GM19193 (cell line): ENCODE measurements around the gene LGR6.

ENCODE experiments used
- POLR2A ChIP-seq: IDR thresholded peaks from 4 replicates; pipeline ENCODE4 v1.6.1; 2011; ENCODE audit not compliant: insufficient read depth, insufficient read length; ENCODE audit errors: extremely low read depth

Gene LGR6

DNA sequence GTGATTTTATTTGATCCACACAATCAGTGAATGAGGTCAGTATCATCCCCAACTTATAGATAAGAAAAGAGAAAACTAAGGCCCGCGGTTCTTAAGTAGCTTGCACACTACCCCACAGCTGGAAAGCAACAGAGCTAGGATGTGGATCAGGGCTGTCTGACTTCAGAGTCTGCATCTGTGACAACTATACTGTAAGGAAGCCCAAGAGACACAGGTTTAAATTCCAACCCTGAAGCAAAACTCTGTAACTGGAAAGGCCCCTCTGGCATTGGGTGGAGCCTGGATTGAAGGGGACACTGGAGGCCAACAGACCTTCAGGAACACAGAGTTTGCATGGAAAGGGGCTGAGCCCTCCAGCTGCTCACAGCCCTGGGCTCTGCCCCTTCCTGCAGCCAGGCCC lies 40.2 kb downstream of the LGR6 start:
- TF ChIP-seq POLR2A: no peak

DNA sequence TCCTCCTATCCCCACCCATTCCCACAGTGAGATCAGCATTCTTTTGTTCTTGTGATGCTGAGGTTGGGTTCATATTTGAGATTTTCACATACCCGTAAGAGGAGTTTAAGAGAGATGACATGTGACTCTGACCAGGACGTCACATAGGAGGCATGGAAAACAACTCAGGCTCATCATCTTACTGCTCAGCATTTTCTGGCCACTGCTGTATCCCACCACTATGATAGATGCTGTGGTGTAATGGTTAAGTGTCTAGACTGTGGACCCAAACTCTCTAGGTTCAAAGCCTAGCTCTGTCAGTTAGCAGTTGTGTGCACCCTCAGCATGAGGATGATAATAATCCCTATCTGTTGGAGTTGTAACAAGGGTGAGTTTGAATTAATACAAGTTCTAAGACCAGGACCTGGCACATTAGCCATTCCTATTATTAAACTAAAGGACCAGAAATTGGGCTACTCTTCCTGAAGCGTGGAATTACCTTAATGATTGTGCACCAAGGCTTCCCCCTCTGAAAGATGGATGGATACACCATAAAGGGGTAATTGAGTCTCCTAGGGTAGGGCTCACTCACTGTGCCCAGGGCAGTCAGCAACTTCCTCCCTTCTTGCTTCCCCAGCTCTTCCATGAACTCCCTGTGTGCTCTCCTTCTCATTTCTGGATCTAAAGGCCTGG lies 40.9 kb downstream of the LGR6 start:
- TF ChIP-seq POLR2A: no peak

DNA sequence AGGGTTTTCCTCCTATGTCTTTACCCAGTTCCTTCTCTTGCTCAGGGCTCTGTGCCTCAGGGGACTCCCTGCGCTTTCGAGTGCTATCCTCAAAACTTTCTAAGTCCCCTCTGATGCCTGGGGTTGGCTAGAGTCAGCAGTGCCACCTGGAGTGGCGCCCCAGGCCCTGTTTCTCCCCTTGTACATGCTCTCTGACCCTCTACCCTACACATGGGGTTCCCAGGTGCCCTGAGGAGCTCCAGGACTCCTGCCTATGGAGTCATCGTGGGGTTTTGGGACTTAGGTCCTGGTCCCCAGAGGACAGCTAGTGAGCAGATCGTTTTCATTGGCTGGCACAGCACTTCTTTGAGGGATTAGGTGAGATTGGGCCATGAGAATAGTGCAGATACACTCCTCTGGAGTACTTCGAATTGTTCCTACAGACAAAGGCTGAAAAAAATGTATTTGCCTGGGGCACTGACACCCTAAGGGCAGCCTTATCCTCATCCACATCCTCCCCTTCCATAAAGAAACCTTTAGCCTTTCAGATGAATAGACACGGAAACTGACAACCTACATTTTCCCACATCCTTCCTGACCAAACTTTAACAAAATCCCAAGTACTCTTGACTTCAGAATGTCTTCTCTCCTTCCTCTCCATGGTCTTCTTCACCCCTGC lies 41.5 kb downstream of the LGR6 start:
- TF ChIP-seq POLR2A: no peak

DNA sequence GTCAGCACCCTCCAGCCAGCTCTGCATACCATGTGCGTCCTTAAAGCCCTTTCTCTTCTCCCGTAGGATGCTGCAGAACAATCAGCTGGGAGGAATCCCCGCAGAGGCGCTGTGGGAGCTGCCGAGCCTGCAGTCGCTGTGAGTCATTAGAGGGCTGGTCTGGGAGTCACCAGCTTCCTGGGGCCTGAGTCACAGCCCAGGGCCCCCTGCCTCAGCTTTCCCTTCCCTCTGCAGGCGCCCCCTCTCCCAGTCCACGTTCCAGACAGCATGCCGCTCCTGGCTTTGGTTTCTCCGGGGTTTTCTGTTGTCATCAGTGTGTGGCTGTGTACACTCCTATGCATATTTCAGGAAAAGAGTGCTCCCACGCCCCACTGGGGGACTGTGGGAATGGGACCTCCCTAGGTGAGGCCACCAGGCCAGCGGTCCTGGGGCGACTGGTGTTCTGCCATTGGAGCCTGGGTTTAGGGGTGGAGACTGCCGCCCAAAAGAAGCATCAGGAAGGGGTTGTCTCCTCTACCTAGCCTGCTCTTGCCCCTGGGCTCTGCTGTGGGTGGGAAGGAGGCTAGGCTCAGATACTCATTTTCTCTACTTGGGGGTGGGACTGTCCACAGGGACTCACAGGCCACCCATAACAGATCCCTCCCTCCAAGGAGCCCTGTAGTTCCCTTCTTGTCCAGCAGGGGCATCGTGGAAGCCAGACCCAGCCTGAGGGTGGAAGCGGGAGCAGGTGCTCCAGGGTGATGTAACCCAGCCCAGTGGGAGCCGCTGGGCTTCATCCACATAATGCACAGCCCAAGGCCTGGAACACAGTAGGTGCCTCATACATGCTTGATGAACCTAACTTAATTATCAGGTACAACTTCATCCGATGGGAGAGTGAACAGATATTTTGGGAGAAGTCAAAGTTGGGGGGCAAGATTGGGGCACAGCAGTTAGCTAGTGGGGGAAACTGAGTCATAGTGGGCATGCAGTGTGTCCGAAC lies 42.5 kb downstream of the LGR6 start:
- TF ChIP-seq POLR2A: no peak

DNA sequence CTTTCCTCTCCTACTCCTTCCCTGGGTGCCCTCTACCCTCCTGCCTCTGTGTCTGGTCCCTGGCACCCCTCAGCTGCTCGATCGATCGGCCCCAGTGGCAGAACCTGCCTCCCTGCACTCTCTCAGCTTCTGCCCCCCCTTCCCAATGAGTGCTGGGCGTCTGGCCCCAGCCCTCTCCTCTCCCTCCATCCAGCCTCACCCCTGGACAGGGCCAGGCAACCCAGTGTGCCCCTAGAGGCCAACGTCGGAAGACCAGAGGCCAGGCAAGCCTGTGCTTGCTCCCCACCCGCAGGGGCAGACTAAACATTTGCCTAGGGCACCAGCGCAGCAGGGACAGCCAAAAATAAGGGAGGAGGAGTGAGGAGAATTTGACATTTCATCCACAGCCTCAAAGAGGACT lies 43.5 kb downstream of the LGR6 start:
- no peak for TF ChIP-seq POLR2A

DNA sequence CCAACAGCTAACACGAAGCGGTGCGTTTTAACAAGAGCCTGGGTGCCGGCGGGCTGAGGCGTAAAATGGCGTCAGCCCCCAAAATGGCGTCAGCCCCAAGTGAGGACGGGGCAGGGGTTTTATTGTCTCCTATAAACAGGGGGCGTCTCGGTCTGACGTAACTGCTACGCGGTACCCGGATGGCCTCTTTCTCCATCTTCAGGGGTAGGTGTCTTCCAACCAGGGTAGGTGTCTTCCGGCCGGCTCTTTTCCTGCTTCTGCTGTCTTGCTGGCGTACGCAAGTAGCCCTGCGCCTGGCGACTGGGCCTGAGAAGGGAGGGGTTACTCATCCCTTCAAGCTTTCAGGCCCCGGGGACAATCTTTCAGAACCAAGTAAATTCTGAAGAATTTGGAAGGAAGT lies 45.3 kb downstream of the LGR6 start:
- no peak for TF ChIP-seq POLR2A

DNA sequence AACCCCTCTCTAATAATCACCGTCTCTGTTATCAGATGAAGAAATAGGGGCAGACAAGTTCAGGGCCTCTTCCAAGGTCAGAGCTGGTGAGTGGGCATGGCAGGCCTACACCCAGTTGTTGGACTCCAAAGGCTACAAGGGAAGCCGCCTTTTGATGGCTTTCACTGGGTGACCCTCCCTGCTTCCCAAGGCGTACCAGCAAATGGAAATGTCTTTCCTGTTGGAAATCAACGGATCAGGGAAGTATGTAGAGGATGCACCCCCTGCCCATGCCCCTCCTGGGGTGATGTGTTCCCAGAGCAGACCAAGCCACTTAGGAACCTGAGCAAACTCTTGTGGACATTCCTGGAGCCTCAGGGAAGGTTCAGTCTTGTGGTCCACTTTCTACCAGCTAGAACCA lies 47.4 kb downstream of the LGR6 start:
- no peak for TF ChIP-seq POLR2A

DNA sequence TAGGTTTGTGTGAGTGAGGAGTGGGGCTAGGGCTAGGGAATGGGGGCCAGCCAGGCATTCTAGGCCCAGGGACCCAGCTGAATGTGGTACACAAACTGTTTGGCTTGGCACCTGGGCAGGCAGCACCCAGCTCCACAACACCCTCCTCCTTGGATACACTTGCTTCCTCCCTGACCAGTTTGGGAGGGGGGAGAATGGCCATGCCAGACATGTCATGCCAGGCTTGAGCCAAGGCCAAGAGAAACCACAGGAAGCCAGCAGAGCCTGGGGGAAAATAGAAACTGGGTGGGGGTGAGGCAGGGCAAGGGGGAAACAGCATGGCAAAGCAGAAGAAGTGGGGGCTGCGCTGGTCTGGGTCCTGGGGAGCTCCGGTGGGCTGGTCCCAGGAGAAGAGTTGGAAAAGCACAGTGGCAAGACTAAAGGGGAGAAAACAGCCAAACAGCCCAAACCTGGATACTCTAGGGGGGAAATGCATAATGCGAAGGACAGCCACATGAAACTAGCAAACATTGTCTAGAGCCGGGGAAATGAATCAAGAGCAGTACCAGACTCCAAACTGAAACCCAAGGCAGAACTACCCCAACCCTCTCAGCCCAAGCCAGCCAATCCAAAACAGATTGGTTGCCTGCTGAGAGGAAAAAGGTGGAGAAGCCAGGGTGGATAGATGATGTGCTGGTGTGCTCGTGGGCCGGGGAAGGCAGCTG lies 47.9 kb downstream of the LGR6 start:
- TF ChIP-seq POLR2A: no peak

DNA sequence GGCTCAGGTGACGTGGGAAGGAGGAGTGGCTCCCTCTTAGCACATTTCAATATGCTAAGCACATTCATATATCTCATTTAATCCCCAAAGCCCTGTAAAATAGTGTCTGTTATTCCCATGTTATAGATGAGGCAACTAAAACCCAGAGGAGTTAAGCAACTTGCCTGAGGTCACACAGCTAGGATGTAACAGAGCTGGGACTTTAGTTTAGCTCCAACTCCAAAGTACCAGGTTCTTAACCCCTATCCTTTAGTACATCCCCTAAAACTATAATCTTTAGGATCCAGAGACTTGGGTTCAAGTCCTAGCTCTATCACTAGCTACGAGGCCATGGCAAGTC lies 48.5 kb downstream of the LGR6 start:
- TF ChIP-seq POLR2A: no peak

DNA sequence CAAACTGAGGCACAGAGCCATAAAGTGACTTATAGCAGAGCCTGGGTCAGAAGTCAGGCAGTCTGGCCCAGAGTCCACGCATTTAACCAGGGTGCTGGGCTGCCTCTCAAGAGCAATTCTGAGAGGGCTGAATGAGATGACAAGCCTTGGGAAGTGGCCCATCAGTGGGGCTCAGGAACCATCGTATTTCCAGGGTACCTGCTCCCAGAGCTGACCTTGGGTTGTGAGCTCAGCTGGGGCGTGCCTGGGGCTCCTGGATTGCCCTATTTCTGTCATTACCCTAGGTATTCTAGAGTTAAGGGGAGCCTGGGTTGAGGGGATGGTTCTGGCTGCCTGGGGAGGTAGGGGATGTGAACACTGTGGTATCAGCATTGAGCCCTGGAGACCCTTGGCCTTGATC lies 49.4 kb downstream of the LGR6 start:
- TF ChIP-seq POLR2A: no peak

DNA sequence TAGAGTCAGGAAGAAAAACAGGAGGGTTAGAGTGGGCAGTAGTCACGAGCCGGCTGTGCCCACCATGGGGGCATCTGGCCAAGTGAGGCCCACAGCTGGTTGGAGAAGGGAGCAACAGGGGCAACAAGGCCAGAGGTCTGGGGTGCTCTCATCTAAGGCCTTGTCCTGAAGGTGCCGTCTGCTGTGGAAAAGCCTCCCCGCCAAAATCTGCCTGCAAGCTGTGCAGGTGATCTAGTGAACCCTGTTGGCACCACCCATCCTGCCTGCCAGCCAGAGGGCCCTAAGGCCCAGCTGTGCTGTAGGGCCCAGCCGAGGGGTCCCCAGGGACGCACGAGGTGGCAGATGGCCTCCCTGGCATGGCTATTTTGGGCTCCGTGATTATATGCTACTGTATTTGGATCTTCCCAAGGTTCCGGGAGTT lies 51.3 kb downstream of the LGR6 start:
- no peak for TF ChIP-seq POLR2A

DNA sequence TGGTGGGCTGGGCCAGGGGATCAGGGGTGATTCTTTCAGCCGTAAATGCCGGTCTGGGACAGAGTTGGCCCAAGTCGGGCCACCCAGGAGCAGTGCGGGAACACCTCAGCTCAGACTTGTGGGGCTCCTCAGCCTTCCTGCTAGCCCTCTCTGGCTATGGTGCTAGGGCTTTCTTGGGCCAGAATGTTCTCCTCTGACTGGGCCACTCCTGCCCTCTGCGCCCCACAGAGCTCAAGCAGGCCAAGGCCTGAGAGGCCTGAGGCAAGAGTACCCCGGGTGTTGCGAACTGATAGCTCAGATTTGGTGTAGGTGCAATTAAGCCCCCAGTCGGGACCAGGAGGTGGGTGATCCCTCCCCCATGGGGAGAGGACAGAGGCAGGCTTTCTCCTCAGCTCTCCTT lies 51.8 kb downstream of the LGR6 start:
- TF ChIP-seq POLR2A: no peak

DNA sequence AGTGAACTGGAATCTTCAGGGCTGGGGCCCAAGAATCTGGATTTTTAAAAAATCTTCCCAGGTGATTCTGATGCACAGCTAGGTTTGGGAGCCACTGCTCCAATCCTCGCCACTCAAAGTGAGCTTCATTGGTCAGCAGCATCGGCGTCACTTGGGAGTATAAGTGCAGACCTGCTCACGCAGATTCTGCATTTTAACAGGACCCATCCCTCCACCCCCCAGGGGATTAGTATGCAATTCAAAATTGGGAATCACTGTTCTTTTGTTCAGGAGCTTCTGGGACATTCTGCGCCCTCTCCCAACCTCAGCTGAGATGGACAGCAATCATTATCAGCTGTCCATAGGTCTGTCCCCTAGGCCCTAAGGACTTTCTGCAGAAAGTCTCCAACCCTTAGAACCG lies 53.5 kb downstream of the LGR6 start:
- TF ChIP-seq POLR2A: no peak

DNA sequence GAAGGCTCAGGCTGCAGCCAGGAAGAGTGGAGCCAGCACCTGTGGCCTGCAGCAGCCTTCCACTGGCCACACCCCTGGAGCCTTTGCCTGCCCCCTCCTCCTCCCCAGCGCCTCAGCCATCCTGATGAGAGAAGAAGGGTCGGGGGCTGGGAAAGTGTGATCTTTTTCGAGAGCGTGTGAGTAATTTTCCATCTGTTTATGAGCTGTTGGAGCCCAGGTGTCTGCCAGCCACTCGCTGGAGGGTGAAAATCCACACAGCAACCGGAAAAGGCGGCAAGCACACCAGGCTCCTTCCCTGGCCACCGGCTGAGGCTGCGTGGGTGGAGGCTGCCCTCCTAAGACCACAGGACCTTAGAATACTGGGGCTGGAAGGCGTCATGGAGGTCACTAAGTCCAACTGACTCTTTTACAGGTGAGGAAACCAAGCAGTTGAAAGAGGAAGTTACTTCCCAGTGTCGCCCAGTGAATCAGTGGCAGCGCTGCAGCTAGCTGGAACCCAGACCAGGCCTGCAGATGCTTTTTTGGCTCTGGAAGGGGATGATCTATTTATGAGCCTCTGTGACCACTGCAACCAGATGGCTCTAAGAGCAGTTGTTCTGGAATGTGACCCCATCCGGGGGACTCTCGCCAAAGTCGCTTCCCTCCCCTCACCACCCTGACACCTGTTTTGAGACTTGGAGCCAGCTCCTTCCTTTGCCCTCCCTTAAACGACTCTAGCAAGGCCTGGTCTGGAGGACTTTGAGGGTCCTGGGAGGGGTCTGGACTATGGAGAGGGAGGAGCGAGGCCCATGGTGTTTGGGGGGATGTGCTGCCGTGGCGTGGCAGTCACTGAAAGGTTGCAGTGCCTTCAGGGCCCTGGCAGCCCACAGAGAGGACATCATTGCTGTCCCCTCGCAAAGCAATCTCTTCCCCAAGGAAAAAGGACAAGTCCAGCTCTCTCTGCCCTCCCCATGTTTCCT lies 54.5 kb downstream of the LGR6 start:
- TF ChIP-seq POLR2A: no peak
